Measurements from ENCODE around the gene FMN2.

Gene FMN2

DNA sequence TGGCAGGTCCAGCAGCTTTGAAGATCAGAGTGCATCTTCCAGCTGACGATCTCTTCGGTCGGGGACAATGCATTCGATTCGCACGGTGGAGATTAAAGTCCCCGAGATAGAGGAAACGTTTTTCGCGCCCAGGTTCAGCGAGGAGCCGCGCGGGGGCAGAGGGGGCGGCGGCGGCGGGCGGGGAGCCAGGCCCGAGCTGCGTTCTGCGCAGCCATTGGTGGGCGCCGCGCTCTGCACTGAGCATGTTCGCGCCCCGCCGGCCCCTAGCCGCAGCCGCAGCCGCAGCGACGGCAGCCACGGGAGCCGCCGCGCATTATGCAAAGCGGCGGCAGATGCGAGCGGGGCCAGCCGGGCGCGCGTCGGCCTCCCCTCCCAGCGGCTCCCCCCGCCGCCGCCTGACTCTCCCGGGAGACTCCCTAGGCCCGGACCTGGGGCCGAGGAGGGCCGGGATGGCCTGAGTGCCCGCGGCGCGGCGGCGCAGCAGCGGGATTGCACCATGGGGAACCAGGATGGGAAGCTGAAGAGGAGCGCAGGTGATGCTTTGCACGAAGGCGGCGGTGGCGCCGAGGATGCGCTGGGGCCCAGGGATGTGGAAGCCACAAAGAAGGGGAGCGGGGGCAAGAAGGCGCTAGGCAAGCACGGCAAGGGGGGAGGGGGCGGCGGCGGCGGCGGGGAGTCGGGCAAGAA, at the start of gene FMN2:
Gene FMN2 (plus strand): TSS at position 270 of the 687 bp plus-strand sequence. CDS start 227 bp downstream, at position 497.
- peak; percentile 60 for DNase-seq (ENCODE audit: low spot score)

DNA sequence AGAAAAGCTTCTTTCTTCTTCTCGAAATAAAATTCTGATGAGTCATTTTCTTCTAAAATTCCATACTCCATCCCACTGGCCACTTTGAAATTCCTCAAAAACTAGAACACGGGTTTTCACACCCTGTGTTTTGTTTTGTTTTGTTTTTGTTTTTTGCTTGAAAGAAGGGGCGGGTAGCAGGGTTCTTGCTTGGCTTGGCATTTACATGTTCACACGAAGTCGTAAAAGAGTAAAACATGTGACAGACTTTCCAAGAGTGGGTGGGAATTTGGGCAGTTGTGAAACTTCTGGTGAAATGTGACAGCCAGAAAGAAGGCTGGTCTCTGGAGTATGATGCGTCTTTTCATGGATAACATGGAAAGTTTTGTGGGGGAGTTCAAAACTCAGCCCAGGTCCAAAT, 47.1 kb upstream of the FMN2 start:
- DNase-seq (ENCODE audit: low spot score), result no peak

DNA sequence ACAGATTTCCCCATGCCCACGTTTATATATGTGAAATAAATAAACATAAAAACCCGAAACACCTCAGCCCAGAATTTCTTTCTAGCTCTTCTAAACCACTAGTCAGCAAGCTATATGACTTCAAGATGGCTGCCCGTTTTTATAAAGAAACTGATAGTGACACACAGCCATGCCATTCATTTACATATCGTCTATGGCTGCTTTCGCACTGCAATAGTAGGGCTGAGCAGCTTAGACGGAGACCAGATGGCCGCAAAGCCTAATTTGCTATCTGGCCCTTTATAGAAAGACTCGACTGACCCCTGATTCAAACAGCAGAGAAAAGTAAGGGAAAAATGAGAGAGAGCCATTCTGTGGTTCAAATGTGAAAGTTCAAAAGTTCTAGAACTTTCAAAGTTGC, 45.7 kb upstream of the FMN2 start:
- no peak for DNase-seq (ENCODE audit: low spot score)

DNA sequence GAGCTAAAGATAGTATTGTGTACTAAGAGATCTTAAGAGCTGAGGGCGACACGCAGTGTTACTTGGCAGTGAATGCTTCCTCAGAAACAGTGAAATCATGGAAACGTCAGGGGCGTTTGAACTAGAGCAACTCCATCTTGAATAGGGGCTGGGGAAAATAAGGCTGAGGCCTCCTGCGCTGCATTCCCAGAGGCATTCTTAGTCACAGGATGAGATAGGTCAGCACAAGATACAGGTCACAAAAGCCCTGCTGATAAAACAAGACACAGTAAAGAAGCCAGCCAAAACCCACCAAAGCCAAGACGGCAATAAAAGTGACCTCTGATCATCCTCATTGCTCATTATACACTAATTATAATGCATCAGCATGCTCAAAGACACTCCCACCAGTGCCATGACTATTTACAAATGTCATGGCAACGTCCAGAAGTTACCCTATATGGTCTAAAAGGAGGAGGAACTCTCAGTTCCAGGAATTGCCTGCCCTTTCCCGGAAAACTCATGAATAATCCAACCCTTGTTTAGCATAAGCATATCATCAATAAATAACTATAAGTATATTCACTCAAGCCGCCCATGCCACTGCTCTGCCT, 37.5 kb upstream of the FMN2 start:
- no peak for DNase-seq (ENCODE audit: low spot score)

DNA sequence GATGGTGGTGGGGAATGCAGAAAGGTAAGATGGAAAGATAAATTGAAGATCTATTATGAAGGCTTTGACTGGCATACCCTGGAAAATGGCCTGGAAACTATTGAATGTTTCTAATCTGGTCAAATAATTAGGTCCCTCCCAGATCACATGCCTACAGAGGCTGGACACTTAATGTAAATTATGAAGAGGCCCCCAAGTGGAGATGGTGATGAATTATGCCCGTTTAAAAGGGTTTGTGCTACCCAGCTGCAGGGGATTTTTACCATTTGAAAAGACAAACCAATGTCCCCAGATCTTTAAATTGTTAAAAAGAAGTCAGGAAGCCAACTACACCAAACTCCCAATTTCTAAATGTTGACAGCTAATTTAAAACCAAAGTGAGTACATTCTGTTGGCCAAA, 35.7 kb upstream of the FMN2 start:
- DNase-seq (ENCODE audit: low spot score), result no peak

DNA sequence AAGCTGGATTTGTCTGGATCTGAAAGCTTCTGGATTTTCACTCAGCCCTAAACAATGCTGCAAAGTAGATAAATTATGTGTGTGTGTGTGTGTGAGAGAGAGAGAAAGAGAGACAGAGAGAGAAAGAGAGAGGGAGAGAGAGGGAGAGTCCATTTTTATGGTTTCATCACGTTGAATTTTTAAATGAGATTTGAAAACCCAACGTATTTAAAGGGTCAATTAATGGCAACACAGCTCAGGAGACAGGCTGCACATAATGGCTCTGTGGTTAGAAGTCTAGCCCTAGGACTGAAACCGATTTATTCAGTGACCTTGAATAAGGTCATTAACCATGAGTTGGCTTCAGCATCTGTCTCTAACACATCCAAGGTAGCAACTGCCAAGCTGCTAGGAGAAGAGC, 35.3 kb upstream of the FMN2 start:
- DNase-seq (ENCODE audit: low spot score), result no peak

DNA sequence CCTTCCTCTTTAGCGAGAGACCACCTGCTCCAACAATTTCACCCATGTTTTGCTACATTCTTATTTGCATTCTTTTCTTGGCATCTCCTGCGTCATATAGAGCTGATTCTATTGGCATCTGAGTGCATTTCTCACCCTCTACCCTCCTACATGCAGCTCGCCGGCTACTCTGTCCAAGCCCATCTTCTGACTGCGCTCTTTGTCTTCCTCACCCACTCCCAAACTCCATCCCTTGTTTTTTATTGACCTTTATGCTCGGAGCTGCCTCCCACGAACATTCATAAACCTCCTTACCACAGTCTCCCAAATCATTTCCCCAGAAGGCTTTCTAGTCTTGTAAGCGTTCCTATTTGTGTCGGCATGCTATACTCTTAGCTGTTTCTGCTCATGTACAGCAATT, 33.6 kb upstream of the FMN2 start:
- DNase-seq (ENCODE audit: low spot score), result no peak

DNA sequence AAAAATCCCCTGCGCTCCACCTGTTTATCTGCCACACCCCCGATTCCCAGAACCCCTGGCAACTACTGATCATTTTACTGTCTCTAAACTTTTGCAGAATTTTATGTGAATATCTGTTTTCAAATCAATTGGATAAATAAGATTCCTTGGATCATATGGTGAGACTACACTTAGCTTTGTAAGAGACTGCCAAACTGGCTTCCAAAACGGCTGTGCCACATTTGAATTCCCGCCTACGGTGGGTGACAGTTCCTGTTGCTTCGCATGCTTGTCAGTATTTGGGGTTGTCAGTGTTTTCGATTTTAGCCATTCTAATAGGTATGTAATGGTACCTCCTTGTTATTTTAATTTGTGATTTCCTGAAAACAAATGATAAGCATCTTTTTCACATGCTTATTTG, 22.7 kb upstream of the FMN2 start:
- no peak for DNase-seq (ENCODE audit: low spot score)

GRCh38 chr1:240070188-240070587, 21.5 kb upstream of the FMN2 start:
- DNase-seq (ENCODE audit: low spot score), result no peak

DNA sequence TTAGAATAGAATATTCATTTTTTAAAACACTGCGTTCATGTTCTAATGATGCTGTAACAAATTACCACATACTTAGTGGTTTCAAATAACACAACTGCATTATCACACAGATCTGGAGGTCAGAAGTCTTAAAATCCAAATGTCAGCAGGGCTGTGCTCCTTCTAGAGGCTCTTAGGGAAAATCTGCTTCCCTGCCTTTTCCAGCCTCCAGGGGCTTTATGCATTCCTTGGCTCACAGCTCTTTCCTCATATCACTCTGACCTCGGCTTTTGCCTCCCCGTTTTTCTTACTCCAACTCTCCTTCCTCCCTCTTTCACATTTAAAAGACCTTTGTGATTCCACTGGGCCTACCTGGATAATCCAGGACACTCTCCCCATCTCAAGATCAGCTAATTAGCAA, 18.6 kb upstream of the FMN2 start:
- no peak for DNase-seq (ENCODE audit: low spot score)

- no peak for DNase-seq (ENCODE audit: low spot score)
Measured at GRCh38 chr1:240074422-240074821, 17.3 kb upstream of the FMN2 start.

DNA sequence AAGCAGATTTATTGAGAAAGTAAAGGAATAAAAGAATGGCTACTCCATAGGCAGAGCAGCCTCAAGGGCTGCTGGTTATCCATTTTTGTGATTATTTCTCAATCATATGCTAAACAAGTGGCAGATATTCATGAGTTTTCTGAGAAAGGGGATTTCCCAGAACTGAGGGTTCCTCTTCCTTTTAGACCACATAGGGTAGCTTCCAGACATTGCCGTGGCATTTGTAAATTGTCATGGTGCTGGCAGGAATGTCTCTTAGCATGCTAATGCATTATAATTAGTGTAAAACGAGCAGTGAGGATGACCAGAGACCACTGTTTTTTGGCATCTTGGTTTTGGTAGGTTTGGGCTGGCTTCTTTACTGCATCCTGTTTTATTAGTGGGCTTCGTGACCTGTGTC, 16.8 kb upstream of the FMN2 start:
- no peak for DNase-seq (ENCODE audit: low spot score)

GRCh38 chr1:240084337-240084736, 7.3 kb upstream of the FMN2 start:
- DNase-seq (ENCODE audit: low spot score), result no peak

DNA sequence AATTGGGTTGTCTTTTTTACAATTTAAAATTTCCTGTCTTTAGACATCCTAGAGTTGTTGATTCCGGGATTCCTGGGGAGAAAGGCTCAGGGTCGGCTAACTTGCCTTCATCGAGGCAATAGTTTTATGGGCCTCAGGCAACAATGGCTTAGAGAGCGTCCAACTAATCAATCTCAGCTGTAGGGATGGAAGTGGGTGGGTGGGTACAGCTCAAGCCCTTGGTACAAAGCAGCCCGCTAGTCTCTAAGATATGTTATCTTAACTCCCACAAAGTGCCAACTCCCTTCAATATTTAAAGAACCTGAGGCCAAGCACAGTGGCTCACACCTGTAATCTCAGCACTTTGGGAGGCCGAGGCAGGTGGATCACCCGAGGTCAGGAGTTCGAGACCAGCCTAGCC, 6.9 kb upstream of the FMN2 start:
- no peak for DNase-seq (ENCODE audit: low spot score)

DNA sequence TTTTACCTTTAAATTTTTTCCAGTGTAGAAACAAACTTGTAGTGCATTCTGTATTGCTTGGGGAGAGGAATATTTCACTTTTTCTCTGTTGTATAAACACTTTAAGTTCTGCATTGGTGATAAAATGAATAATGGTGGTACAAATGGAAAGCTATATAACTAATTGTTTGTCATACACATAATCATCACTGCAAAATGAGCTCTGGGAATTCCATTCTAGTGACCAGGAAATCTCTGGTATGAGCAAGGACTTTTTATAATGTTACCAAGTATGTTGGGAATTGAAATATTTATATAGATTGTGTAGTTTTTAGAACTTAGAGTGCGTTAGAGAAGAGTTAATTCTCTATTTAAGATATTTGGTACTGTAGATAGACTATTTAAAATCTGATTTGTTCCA, 5.0 kb upstream of the FMN2 start:
- DNase-seq (ENCODE audit: low spot score), result no peak

DNA sequence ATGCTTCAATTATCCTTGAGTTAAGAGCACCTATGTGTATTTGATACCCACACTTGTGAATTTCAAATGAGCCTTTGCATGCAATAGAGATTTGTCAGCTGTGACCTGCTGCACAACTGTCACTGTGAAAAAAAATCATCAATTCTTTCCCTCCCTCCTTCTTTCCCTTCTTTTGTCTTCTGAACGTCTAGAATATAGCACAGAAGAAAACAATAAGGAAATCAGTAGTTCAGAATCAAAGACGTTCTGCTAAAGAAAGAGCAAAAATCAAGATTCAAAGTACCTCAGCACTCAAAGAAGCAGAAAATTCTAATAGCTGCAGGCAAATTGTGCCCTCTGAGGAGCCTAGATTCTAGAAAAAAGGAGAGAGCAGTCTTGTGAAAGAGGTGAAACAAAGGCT, 1.7 kb upstream of the FMN2 start:
- DNase-seq (ENCODE audit: low spot score), result no peak

DNA sequence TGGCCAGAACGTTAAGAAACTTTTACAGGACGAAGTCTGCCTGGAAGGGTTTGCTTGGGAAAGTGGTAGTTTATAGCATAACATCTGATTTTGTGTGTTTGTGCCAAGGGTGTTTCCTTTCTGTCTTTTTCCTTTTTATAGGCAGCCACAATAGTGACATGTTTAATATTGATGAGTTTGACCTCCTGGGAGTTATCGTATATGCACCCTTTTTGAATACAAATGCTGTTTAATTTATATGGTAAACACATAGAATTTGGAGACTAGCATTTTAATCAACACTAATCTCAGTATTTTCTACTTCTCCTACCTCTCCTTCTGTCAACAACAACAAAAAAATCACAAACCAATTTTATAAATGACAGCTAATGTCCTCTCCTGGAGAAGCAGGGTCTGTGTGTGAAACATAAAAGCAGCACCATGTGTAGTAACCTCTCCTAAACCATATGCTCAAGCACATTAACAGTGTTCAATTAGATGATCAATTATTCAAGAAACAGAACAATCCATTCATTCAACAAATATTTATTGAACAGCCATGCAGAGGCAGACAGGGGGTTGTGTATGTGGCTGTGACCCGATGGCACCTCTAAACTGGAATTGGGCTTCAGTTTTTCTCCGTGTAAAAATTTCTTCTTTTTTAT, 604 bp upstream of the FMN2 start:
- no peak for DNase-seq (ENCODE audit: low spot score)

DNA sequence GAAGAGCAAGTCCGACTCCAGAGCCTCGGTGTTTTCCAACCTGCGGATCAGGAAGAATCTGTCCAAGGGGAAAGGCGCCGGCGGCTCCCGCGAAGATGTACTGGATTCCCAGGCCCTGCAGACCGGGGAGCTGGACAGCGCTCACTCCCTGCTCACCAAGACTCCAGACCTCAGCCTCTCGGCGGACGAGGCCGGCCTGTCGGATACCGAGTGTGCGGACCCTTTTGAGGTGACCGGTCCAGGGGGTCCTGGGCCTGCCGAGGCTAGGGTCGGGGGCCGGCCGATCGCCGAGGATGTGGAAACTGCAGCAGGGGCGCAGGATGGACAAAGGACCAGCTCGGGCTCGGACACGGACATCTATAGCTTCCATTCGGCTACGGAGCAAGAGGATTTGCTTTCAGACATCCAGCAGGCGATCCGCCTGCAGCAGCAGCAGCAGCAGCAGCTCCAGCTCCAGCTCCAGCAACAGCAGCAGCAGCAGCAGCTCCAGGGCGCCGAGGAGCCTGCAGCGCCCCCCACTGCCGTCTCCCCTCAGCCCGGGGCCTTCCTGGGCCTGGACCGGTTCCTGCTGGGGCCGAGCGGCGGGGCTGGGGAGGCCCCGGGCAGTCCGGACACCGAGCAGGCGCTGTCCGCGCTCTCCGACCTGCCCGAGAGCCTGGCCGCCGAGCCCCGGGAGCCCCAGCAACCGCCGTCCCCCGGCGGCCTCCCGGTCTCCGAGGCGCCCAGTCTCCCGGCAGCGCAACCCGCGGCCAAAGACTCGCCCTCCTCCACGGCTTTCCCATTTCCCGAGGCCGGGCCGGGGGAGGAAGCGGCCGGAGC, 827 bp downstream of the FMN2 start:
- peak; percentile 5 for DNase-seq (ENCODE audit: low spot score)

DNA sequence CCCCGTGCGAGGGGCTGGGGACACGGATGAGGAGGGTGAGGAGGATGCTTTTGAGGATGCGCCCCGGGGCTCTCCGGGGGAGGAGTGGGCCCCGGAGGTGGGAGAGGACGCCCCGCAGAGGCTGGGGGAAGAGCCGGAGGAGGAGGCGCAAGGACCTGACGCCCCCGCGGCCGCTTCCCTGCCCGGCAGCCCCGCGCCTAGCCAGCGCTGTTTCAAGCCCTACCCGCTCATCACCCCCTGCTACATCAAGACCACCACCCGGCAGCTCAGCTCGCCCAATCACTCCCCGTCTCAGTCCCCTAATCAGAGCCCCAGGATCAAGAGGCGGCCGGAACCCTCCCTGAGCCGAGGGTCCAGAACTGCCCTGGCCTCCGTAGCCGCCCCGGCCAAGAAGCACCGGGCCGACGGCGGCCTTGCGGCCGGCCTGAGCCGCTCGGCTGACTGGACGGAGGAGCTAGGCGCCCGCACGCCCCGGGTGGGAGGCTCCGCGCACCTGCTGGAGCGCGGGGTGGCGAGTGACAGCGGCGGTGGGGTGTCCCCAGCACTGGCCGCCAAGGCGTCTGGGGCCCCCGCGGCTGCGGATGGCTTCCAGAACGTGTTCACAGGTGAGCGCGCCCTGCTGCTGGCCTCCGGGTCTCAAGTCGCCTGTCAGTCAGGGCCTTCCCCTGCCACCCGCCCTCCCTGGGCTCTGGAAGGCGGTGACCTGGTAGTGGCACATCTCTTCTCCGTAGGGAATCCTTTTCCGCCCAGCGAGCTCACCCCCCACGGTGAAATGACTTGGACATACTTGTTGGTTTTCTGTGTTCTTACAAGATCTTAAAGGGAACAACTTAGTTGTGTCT, 1.7 kb downstream of the FMN2 start:
- peak; percentile 3 for DNase-seq (ENCODE audit: low spot score)

DNA sequence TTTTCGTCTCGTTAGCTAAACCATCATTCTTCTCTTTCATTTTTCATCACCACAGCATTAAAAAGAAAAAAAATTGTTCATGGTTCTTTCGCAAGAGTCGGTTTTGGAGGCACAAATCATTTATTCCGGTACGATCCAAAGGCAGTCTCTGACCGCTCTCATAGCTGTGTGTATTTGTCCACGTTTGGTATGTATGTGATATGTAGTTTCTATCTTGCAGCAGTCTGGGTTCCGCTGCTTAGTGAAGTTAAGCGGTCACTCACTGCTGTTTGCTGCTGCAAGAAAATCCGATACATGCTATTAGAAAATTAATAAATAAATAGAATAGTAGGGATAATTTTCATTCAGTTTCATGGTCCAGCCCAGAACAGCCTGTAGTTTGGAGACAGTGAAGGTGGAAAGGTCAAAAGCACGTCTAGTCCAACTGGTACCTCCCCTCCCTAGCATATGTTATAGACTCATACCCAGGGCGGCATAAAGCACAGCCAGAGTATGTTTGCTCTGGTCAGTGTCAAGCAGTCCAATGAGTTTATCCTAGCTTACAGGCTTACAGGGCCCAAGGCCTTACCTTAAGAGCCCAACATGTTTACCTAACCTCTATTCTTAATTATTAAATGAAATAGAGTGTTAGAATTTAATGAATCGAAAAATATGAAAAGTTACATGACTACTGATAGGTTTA, 2.5 kb downstream of the FMN2 start:
- DNase-seq (ENCODE audit: low spot score), result no peak

- no peak for DNase-seq (ENCODE audit: low spot score)
Measured at GRCh38 chr1:240096974-240097373, 5.3 kb downstream of the FMN2 start.

All from germinal center (tissue), 1 donor.